Measurements from ENCODE around the gene INPP5B.
"Not testable (repeated sequence)": the region's sequence is repeated elsewhere in the genome, so short reads cannot be mapped to it uniquely, and the experiment has no call there.

The INPP5B gene

GRCh38 chr1:37948166-37948565 is 1.3 kb upstream of the INPP5B start:
- DNase-seq (ENCODE audit: low spot score) = no peak

- no peak for DNase-seq (ENCODE audit: low spot score)
Observed at GRCh38 chr1:37947364-37947763, 511 bp upstream of the INPP5B start.

- DNase-seq (ENCODE audit: low spot score) = no peak
Observed at GRCh38 chr1:37945743-37946702, 830 bp downstream of the INPP5B start.

- no peak for DNase-seq (ENCODE audit: low spot score)
Observed at GRCh38 chr1:37945251-37945650, 1.6 kb downstream of the INPP5B start.

- no peak for DNase-seq (ENCODE audit: low spot score)
Observed at GRCh38 chr1:37944816-37945215, 2.0 kb downstream of the INPP5B start.

GRCh38 chr1:37944086-37944763 is 2.6 kb downstream of the INPP5B start:
- no peak for DNase-seq (ENCODE audit: low spot score)

- no peak for DNase-seq (ENCODE audit: low spot score)
Observed at GRCh38 chr1:37940299-37940947, 6.4 kb downstream of the INPP5B start.

GRCh38 chr1:37936760-37937159 is 10.1 kb downstream of the INPP5B start:
- DNase-seq (ENCODE audit: low spot score) = not testable (repeated sequence)

- DNase-seq (ENCODE audit: low spot score) = no peak
Observed at GRCh38 chr1:37932759-37933158, 14.1 kb downstream of the INPP5B start.

GRCh38 chr1:37931361-37932158 is 15.3 kb downstream of the INPP5B start:
- peak; percentile 96 for DNase-seq (ENCODE audit: low spot score)

- DNase-seq (ENCODE audit: low spot score) = no peak
Observed at GRCh38 chr1:37931102-37931360, 15.8 kb downstream of the INPP5B start.

- DNase-seq (ENCODE audit: low spot score) = no peak
Observed at GRCh38 chr1:37930246-37931101, 16.4 kb downstream of the INPP5B start.

GRCh38 chr1:37926038-37926924 is 20.6 kb downstream of the INPP5B start:
- no peak for DNase-seq (ENCODE audit: low spot score)

- no peak for DNase-seq (ENCODE audit: low spot score)
Observed at GRCh38 chr1:37925316-37925715, 21.5 kb downstream of the INPP5B start.

- no peak for DNase-seq (ENCODE audit: low spot score)
Observed at GRCh38 chr1:37923551-37923889, 23.3 kb downstream of the INPP5B start.

- DNase-seq (ENCODE audit: low spot score) = no peak
Observed at GRCh38 chr1:37922767-37923550, 23.9 kb downstream of the INPP5B start.

- DNase-seq (ENCODE audit: low spot score) = no peak
Observed at GRCh38 chr1:37919277-37919676, 27.6 kb downstream of the INPP5B start.

GRCh38 chr1:37915476-37916093 is 31.3 kb downstream of the INPP5B start:
- no peak for DNase-seq (ENCODE audit: low spot score)

Data from SK-N-DZ (cell line).